Tibial artery (tissue), 4 donors: ENCODE results near the gene SULT2B1.
"Not testable (repeated sequence)": the region's sequence is repeated elsewhere in the genome, so short reads cannot be mapped to it uniquely, and the experiment has no call there.

Experiments used
- DNase-seq, 2 donors: peaks; one replicate each; pipeline ENCODE4 v3.0.0-alpha.2; 2019
- H3K27ac ChIP-seq, 2 donors: fragments of 200-600 bp; sonication (generic) in 1 of 2; 1 replicate in 1 of 2; 2 replicates in 1 of 2; pipeline ENCODE4 v1.5.1; 2018 to 2019; ENCODE audit warnings: mild to moderate bottlenecking in 1 of 2
- H3K27me3 ChIP-seq, 2 donors: fragments of 200-600 bp; sonication (generic) in 1 of 2; one replicate each; pipeline versions ENCODE4 v1.5.1 to v1.6.0; 2016 to 2019
- H3K36me3 ChIP-seq, 3 donors: fragments of 200-600 bp; sonication (generic) in 2 of 3; one replicate each; pipeline ENCODE4 v1.5.1; 2016 to 2019; ENCODE audit warnings: mild to moderate bottlenecking in 2 of 3
- H3K4me1 ChIP-seq, 4 donors: fragments of 200-600 bp; sonication (generic) in 2 of 4; 1 replicate in 3 of 4; 2 replicates in 1 of 4; pipeline ENCODE4 v1.5.1; 2016 to 2019
- H3K4me3 ChIP-seq, 2 donors: fragments of 200-600 bp; sonication (generic) in 1 of 2; 1 replicate in 1 of 2; 2 replicates in 1 of 2; pipeline ENCODE4 v1.5.1; 2018 to 2019; ENCODE audit warnings: mild to moderate bottlenecking in 2 of 2
- H3K9me3 ChIP-seq, 3 donors: fragments of 200-600 bp; sonication (generic) in 1 of 3; one replicate each; pipeline ENCODE4 v1.5.1; 2016 to 2019
- intact Hi-C: fragments of 100-400 bp; cut with DNase I; formaldehyde crosslinking; loops from one replicate; pipeline ENCODE4 v1.15.0; 2023; ENCODE audit warnings: low total_unique reads
- TF ChIP-seq, protein P1 (sequence below), 2 experiments: fragments of 200-600 bp in 1 of 2; fragments of 450-650 bp in 1 of 2; IDR thresholded peaks; one replicate each; pipeline ENCODE4 v1.5.1; 2017 to 2019; ENCODE audit warnings: antibody characterized with exemption in 2 of 2, mild to moderate bottlenecking in 1 of 2, moderate library complexity in 1 of 2

SULT2B1 gene

DNA sequence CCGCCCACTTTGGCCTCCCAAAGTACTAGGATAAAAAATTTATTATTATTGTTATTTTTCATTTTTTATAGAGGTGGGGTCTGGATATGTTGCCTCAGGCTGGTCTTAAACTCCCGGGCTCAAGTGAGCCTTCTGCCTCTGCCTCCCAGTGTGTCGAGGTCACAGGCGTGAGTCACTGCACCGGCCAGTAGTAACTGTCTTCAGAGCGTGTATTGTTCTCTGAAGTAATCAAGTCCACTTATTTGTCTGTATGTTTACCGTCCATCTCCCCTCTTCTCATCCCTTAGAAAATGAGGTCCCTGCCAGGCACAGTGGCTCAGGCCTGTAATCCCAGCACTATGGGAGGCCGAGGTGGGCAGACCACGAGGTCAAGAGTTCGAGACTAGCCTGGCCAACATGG is 18.2 kb upstream of the SULT2B1 start:
- no peaks in the 10 kb centered on the region for H3K36me3 ChIP-seq
- peaks cover 0 to 26% of the 10 kb centered on the region in 2 donors for H3K27me3 ChIP-seq
- no peaks in the 10 kb centered on the region for H3K4me1 ChIP-seq
- intact Hi-C loops, result no loop called here
- peaks cover 0 to 8% (median 8%) of the 10 kb centered on the region in 3 donors for H3K9me3 ChIP-seq
- DNase-seq, result no peak
- TF ChIP-seq, protein P1, sequence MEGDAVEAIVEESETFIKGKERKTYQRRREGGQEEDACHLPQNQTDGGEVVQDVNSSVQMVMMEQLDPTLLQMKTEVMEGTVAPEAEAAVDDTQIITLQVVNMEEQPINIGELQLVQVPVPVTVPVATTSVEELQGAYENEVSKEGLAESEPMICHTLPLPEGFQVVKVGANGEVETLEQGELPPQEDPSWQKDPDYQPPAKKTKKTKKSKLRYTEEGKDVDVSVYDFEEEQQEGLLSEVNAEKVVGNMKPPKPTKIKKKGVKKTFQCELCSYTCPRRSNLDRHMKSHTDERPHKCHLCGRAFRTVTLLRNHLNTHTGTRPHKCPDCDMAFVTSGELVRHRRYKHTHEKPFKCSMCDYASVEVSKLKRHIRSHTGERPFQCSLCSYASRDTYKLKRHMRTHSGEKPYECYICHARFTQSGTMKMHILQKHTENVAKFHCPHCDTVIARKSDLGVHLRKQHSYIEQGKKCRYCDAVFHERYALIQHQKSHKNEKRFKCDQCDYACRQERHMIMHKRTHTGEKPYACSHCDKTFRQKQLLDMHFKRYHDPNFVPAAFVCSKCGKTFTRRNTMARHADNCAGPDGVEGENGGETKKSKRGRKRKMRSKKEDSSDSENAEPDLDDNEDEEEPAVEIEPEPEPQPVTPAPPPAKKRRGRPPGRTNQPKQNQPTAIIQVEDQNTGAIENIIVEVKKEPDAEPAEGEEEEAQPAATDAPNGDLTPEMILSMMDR (IDR thresholded peaks at IDR 0.05), result no peak
- no peak overlapping the region for H3K27ac ChIP-seq
- no peak overlapping the region for H3K4me3 ChIP-seq

- H3K27me3 ChIP-seq, result peaks cover 0 to 14% of the 10 kb centered on the region in 2 donors
- H3K4me1 ChIP-seq, result no peaks in the 10 kb centered on the region
- DNase-seq, result no peak
- TF ChIP-seq, protein P1 (IDR thresholded peaks at IDR 0.05), result no peak
- no peaks in the 10 kb centered on the region for H3K9me3 ChIP-seq
- H3K4me3 ChIP-seq, result no peak overlapping the region
- no peak overlapping the region for H3K27ac ChIP-seq
- H3K36me3 ChIP-seq, result no peaks in the 10 kb centered on the region
- intact Hi-C loops, result no loop called here
Observed at GRCh38 chr19:48537541-48537940, 14.4 kb upstream of the SULT2B1 start.

DNA sequence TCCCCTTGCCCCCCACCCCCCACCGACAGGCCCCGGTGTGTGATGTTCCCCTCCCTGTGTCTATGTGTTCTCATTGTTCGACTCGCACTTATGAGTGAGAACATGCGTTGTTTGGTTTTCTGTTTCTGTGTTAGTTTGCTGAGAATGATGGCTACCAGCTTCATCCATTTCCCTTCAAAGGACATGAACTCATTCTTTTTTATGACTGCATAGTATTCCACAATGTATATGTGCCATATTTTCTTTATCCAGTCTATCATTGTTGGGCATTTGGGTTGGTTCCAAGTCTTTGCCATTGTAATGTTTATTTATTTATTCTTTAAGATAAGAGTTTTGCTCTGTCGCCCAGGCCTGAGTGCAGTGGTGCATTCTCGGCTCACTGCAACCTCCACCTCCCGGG is 13.9 kb upstream of the SULT2B1 start:
- H3K4me3 ChIP-seq, intact Hi-C loops, H3K36me3 ChIP-seq, H3K27ac ChIP-seq, DNase-seq, H3K4me1 ChIP-seq, H3K9me3 ChIP-seq: not testable (repeated sequence)
- H3K27me3 ChIP-seq, result peaks cover 0 to 13% of the 10 kb centered on the region in 2 donors

DNA sequence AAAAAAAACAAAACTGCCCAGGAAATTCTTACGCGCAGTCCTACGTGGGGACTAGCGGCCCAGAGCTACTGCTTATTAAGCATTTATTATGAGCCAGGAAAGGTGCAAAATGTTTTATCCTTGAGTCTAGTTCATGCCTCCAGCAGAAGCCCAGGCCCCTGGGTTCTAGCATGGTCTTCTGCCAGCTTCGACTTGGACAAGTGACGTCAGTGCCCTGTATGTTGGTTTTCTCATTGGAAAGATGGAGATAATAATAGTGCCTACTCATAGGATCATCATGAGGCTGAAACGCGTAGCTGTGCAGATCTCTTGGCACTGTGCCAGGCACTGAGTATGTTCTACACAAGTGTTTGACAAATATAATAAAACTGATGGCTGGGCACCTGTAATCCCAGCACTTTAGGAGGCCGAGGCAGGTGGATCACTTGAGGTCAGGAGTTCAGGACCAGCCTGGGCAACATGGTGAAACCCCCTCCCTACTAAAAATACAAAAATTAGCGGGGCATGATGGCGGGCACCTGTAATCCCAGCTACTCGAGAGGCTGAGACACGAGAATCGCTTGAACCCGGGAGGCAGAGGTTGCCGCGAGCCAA is 12.4 kb upstream of the SULT2B1 start:
- no peaks in the 10 kb centered on the region for H3K9me3 ChIP-seq
- H3K27ac ChIP-seq, result no peak overlapping the region
- no peak overlapping the region for H3K4me3 ChIP-seq
- intact Hi-C loops, result no loop called here
- H3K4me1 ChIP-seq, result no peaks in the 10 kb centered on the region
- TF ChIP-seq, protein P1 (IDR thresholded peaks at IDR 0.05), result no peak
- no peaks in the 10 kb centered on the region for H3K36me3 ChIP-seq
- peaks cover 0 to 21% of the 10 kb centered on the region in 2 donors for H3K27me3 ChIP-seq
- DNase-seq, result no peak

DNA sequence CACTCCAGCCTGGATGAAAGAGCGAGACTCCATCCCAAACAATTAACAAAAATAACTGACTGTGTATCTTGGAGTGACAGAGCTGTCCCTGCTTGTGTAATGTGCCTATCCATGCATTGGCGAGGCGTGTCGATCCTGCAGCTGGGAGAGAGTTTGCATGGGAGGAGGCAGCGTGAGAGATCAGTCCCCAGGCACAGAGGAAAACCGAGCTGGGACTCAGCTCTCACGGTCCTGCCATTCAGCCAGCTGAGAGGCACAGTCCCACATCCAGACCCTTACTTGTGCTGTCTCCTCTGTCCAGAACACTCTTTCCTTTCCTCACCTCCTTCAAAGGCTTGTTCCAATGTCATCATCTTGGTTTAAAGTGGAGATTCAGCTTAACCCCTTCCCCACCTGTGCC is 11.9 kb upstream of the SULT2B1 start:
- no peaks in the 10 kb centered on the region for H3K36me3 ChIP-seq
- peaks cover 0 to 26% of the 10 kb centered on the region in 2 donors for H3K27me3 ChIP-seq
- intact Hi-C loops, result no loop called here
- no peak overlapping the region for H3K27ac ChIP-seq
- no peak for DNase-seq
- H3K4me1 ChIP-seq, result no peaks in the 10 kb centered on the region
- H3K9me3 ChIP-seq, result no peaks in the 10 kb centered on the region
- TF ChIP-seq, protein P1 (IDR thresholded peaks at IDR 0.05), result no peak
- H3K4me3 ChIP-seq, result no peak overlapping the region

DNA sequence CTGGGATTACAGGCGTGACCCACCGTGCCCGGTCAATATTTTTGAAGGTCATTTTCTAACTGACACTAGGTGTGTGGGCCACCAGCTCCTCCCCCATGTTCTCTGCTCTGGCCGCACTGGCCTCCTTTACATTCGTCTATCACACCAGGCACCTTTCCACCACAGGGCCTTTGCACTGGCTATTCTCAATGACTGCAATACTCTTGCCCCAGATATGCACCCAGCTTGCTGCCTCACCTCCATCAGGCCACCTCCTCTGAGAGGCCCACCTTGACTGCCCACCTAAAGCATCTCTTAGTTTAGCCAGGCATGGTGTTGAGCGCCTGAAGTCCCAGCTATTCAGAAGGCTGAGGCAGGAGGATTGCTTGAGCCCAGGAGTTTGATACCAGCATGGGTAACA is 10.2 kb upstream of the SULT2B1 start:
- Histone ChIP-seq H3K4me3 (no peak overlapping the region), H3K9me3 (no peaks in the 10 kb centered on the region), H3K27ac (no peak overlapping the region), H3K4me1 (no peaks in the 10 kb centered on the region), H3K36me3 (no peaks in the 10 kb centered on the region), H3K27me3 (peaks cover 0 to 42% of the 10 kb centered on the region in 2 donors)
- DNase-seq, result no peak
- intact Hi-C loops, result no loop called here
- TF ChIP-seq, protein P1 (IDR thresholded peaks at IDR 0.05), result no peak
